Loucy (cell line): Measurements from ENCODE around the gene CELA2B.
A peak's percentile ranks its signal among the peaks of the same experiment; 100 is the strongest.

Experiments
- H2AFZ ChIP-seq: fragments of 200-600 bp; sonication (generic); 2 replicates; pipeline ENCODE4 v1.6.0; 2016; ENCODE audit warnings: antibody characterized with exemption, mild to moderate bottlenecking, low read length, moderate library complexity
- H3F3A ChIP-seq: fragments of 200-600 bp; 2 replicates; pipeline ENCODE4 v1.6.0; 2016; ENCODE audit warnings: antibody characterized with exemption, low read depth, mild to moderate bottlenecking
- H3K27me3 ChIP-seq: fragments of 200-600 bp; sonication (generic); 2 replicates; pipeline ENCODE4 v1.6.1; 2014; ENCODE audit warnings: low read length, mild to moderate bottlenecking; ENCODE audit not compliant: insufficient read depth, poor library complexity, severe bottlenecking
- H3K36me3 ChIP-seq: fragments of 200-600 bp; sonication (generic); 2 replicates; pipeline ENCODE4 v1.6.1; 2016; ENCODE audit warnings: low read length; ENCODE audit not compliant: insufficient read depth
- H3K4me1 ChIP-seq: fragments of 200-600 bp; sonication (generic); 2 replicates; pipeline ENCODE4 v1.5.1; 2014; ENCODE audit warnings: low read length, mild to moderate bottlenecking; ENCODE audit not compliant: insufficient read depth, poor library complexity, severe bottlenecking
- H3K4me2 ChIP-seq: fragments of 200-600 bp; sonication (generic); 2 replicates; pipeline ENCODE4 v1.6.0; 2014; ENCODE audit warnings: antibody characterized with exemption, low read length, low read depth, mild to moderate bottlenecking; ENCODE audit not compliant: poor library complexity, severe bottlenecking
- H3K4me3 ChIP-seq: fragments of 200-600 bp; sonication (generic); 2 replicates; pipeline ENCODE4 v1.5.1; 2014; ENCODE audit warnings: low read length, mild to moderate bottlenecking, mixed read lengths; ENCODE audit not compliant: poor library complexity, severe bottlenecking
- H3K79me2 ChIP-seq: fragments of 200-600 bp; sonication (generic); 2 replicates; pipeline ENCODE4 v1.6.1; 2014; ENCODE audit warnings: low read length; ENCODE audit not compliant: insufficient read depth
- H3K9ac ChIP-seq: fragments of 200-600 bp; sonication (generic); 2 replicates; pipeline ENCODE4 v1.6.0; 2014; ENCODE audit warnings: mild to moderate bottlenecking, low read depth, low read length, moderate library complexity; ENCODE audit not compliant: poor library complexity, severe bottlenecking
- H3K9me2 ChIP-seq: fragments of 200-600 bp; sonication (generic); replicated peaks from 2 replicates; pipeline ENCODE4 v1.6.1; 2016; ENCODE audit warnings: low read depth, low read length, mixed read lengths
- H3K9me3 ChIP-seq: fragments of 200-600 bp; sonication (generic); 2 replicates; pipeline ENCODE4 v1.6.1; 2014; ENCODE audit warnings: mild to moderate bottlenecking, antibody characterized with exemption, low read length, low read depth; ENCODE audit not compliant: insufficient read depth
- H4K20me1 ChIP-seq: fragments of 200-600 bp; sonication (generic); 2 replicates; pipeline ENCODE4 v1.6.0; 2014; ENCODE audit warnings: antibody characterized with exemption, low read length, mild to moderate bottlenecking; ENCODE audit not compliant: insufficient read depth, poor library complexity, severe bottlenecking
- EZH2phosphoT487 ChIP-seq: fragments of 200-600 bp; IDR thresholded peaks from 2 replicates; pipeline ENCODE4 v1.6.1; 2018; ENCODE audit warnings: antibody characterized with exemption, mild to moderate bottlenecking, moderate library complexity, borderline replicate concordance
- TF ChIP-seq, protein P1 (sequence below): fragments of 200-600 bp; sonication (generic); conservative IDR thresholded peaks from 2 replicates; pipeline ENCODE4 v1.5.1; 2014; ENCODE audit warnings: mild to moderate bottlenecking, antibody characterized with exemption, low read length

Gene CELA2B

DNA sequence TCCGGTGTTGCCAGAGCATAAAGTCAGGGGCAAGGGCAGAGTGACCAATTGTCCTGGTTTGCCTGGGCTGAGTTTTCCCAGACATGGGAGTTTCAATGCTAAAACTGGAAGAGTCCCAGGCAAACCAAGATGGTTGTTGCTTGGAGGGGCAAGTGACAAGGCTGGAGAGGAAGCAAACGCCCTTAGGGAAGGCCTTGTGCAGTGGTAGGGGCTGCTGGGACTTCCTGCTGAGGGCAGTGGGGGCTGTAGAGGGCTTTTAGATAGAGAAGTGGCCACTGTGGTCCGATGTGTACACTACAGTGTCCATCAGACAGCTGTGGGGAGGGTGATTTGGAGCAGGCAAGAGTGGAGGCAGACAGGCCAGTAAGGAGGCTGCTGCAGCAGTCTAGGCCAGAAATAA, 26.3 kb upstream of the CELA2B start:
- Histone ChIP-seq H3K4me1 (no peaks in the 10 kb centered on the region), H3K36me3 (no peaks in the 10 kb centered on the region), H3K9me2 (no peaks in the 10 kb centered on the region), H3K4me3 (no peak overlapping the region), H3K27me3 (no peaks in the 10 kb centered on the region), H2AFZ (peak overlapping the region; percentile 32), H3K4me2 (no peak overlapping the region), H3K9me3 (no peaks in the 10 kb centered on the region), H3F3A (no peaks in the 10 kb centered on the region), H3K79me2 (no peaks in the 10 kb centered on the region), H3K9ac (no peak overlapping the region), H4K20me1 (no peaks in the 10 kb centered on the region)
- TF ChIP-seq EZH2phosphoT487, result no peak
- TF ChIP-seq, protein P1, sequence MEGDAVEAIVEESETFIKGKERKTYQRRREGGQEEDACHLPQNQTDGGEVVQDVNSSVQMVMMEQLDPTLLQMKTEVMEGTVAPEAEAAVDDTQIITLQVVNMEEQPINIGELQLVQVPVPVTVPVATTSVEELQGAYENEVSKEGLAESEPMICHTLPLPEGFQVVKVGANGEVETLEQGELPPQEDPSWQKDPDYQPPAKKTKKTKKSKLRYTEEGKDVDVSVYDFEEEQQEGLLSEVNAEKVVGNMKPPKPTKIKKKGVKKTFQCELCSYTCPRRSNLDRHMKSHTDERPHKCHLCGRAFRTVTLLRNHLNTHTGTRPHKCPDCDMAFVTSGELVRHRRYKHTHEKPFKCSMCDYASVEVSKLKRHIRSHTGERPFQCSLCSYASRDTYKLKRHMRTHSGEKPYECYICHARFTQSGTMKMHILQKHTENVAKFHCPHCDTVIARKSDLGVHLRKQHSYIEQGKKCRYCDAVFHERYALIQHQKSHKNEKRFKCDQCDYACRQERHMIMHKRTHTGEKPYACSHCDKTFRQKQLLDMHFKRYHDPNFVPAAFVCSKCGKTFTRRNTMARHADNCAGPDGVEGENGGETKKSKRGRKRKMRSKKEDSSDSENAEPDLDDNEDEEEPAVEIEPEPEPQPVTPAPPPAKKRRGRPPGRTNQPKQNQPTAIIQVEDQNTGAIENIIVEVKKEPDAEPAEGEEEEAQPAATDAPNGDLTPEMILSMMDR, result no peak

DNA sequence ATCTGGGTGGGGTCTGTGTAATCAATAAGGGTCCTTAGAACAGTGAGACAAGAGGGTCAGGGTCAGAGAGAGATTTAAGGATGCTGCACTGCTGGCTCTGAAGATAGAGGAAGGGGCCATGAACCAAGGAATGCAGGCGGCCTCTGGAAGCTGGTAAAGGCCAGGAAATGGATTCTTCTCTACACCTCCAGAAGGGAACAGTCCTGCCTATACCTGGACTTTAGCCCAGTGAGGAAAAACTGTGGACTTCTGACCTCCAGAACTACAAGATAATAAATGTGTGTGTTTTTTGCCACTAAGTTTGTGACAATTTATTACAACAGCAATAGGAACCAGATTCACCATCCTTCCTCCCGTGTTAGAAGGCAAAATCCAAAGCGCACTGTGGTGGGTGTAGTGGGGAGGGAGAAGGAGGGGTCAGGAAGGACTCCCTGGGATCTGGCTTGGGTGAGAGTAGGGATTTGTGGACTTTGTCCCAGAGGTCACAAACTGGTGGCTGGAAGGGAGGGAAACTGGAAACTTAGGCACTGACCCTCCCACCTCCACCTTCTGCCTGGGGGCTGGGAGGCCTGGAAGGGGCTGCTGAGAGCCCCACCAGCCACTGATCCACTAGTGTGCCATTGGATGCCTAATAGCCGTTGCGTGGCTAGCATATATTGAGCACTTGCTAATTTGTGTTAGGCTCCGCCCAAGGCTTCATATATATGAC, 24.7 kb upstream of the CELA2B start:
- Histone ChIP-seq H3K9me3 (no peaks in the 10 kb centered on the region), H3F3A (no peaks in the 10 kb centered on the region)

DNA sequence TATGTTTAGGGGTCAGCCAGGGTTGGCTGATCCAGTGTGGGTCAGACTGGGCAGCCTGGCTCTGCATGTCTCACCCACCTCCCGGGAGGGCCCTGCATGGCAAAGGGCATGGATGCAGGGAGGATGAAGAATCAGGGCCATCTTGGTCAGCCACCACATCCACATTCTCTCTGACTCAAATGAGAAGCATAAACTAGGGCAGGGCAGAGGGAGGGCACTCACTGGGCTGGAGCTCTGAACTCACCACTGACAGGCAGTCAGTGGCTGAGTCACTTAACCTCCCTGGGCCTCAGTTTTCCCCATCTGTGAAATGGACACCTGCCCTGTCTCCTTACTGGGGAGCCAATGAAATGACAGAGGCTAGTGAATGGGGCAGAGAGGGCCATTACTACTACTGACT, 23.7 kb upstream of the CELA2B start:
- Histone ChIP-seq H3K9me2 (no peaks in the 10 kb centered on the region), H4K20me1 (no peaks in the 10 kb centered on the region), H2AFZ (no peak overlapping the region), H3K27me3 (no peaks in the 10 kb centered on the region), H3K4me2 (no peak overlapping the region), H3K36me3 (no peaks in the 10 kb centered on the region), H3K9me3 (no peaks in the 10 kb centered on the region), H3K4me1 (no peaks in the 10 kb centered on the region), H3K79me2 (no peaks in the 10 kb centered on the region), H3K9ac (no peak overlapping the region), H3K4me3 (no peak overlapping the region), H3F3A (no peaks in the 10 kb centered on the region)
- no peak for TF ChIP-seq EZH2phosphoT487
- TF ChIP-seq, protein P1, result no peak

More for the DNA sequence above, 24.7 kb upstream of the CELA2B start:
- no peaks in the 10 kb centered on the region for H3K4me1 ChIP-seq
- H2AFZ ChIP-seq, result no peak overlapping the region
- no peak for TF ChIP-seq EZH2phosphoT487
- TF ChIP-seq, protein P1, result no peak
- H3K4me3 ChIP-seq, result no peak overlapping the region
- no peak overlapping the region for H3K9ac ChIP-seq
- no peaks in the 10 kb centered on the region for H3K9me2 ChIP-seq
- H3K36me3 ChIP-seq, result no peaks in the 10 kb centered on the region
- H4K20me1 ChIP-seq, result no peaks in the 10 kb centered on the region
- H3K27me3 ChIP-seq, result no peaks in the 10 kb centered on the region
- H3K4me2 ChIP-seq, result no peak overlapping the region
- H3K79me2 ChIP-seq, result no peaks in the 10 kb centered on the region
